GM12801 (cell line): ENCODE results near the gene AKR7A3.

Experiments
- TF ChIP-seq, protein P1 (sequence below): IDR thresholded peaks from one replicate; pipeline ENCODE4 v1.5.1; 2011; ENCODE audit warnings: control low read depth; ENCODE audit not compliant: insufficient read length; ENCODE audit errors: extremely low read depth

Gene AKR7A3

DNA sequence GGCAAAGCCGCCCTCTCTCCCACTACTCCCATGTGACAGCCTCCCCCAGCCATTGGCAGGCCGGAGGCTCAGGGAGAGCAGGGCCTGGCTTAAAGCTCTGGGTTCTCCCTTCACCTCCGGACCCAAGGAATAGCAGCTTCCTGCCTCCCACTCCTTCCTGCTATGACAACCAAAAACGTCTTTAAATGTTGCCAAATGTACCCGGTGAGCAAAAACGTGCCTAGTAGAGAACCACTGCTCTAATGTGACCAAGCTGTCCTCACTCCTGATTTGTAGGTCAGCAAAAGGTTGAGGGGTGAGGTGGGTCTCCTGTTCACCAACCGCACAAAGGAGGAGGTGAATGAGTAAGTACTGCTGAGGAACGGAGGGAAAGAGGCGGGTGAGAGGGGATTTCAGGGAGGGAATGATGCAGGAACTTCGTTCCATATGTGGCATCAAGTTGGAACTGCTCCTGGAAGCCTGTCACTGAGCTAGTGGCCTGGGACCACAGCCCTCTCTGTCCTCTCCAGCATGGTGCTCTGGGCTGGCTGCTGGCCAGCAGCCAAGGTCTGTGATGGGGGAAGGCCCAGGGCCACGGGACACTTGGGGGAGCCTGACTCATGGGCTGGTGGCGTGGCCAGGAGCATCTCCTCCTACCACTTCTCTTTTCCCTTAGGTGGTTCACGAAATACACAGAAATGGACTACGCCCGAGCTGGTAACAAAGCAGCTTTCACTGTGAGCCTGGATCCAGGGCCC, 31.2 kb downstream of the AKR7A3 start:
- TF ChIP-seq, protein P1, sequence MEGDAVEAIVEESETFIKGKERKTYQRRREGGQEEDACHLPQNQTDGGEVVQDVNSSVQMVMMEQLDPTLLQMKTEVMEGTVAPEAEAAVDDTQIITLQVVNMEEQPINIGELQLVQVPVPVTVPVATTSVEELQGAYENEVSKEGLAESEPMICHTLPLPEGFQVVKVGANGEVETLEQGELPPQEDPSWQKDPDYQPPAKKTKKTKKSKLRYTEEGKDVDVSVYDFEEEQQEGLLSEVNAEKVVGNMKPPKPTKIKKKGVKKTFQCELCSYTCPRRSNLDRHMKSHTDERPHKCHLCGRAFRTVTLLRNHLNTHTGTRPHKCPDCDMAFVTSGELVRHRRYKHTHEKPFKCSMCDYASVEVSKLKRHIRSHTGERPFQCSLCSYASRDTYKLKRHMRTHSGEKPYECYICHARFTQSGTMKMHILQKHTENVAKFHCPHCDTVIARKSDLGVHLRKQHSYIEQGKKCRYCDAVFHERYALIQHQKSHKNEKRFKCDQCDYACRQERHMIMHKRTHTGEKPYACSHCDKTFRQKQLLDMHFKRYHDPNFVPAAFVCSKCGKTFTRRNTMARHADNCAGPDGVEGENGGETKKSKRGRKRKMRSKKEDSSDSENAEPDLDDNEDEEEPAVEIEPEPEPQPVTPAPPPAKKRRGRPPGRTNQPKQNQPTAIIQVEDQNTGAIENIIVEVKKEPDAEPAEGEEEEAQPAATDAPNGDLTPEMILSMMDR = no peak

DNA sequence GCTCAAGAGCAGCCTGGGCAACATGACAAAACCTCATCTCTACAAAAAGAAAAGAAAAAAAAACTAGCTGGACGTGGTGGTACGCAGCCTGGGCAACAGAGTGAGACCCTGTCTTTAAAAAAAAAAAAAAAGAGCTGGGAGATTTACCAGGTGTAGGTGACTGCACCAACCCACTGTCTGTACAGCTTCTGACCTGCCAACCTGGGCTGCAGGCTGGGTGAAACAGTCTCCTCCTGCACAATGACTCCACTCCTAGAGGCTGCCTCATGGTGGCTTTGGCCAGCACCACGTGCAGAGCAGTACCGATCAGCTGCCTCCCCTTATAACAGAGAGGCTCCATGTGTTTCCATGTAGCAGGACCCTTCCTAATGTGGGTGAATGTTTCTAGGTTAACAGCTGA, 33.3 kb downstream of the AKR7A3 start:
- TF ChIP-seq, protein P1 = no peak

DNA sequence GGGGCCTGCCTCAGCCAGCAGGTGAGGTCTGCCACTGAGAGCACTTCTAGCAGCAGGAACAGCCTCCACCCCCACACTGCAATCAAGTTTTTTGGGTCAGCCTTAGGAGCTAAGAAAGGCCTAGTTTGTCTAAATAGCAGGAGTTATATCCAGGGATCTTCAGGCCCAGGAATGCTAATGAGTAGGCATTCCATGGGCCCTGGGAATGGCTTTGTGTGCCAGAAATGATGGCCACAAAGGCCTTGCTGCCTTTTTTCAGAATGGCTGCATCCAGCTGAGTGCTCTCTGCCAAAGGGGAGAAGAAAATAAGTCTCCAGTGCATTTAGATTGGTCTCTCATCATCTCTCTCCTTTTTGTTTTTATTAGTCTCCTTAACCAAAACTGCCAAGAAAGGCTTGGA, 34.2 kb downstream of the AKR7A3 start:
- TF ChIP-seq, protein P1 = no peak

DNA sequence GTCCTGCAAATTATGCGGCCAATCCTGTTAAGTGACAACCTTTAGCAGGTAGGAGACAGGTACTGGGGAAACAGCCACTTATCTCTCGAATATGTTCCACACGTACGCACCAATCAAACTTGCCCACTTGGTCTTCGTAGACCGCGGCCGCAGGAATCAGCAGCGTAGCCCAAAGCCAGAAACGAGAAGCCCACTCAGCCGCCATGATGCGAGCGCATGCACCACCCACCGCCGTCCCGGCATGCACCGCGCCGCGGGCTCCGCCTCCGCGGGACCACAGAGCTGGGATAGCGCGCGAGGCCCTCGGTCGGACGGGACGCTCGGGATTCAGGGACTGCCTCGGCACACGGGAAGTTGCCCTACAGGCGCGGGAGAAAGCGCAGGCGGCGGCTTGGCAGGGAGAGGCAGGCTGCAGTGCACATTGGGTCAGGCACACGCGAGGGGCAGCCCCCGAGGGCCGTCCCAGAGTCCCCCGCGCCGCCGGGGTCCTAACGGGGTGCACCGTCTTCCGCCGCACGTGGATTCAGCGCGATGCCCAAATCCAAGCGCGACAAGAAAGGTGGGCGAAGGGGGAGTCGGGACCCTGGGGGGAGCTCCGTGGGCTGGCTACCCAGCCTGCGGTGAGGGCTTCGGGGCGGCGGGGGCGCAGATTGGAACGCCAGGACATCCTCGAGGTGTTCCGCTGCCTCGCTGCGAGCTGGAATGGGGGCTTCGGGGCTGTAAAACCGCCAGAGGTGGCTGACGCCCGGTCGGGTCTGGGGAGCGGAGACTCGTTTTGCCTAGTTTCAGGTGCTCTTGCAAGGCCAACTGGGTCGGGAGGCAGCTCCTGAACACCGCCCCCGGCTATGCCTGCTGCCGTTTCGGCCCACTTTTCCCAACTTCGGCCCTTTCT, 37.0 kb downstream of the AKR7A3 start, which contains the start of the genes EMC1 and MRTO4:
EMC1 (minus strand) TSS at position 220 of the 892 bp plus-strand sequence; CDS start at position 205, 15 bp downstream.
MRTO4 (plus strand) TSS at position 501 of the 892 bp plus-strand sequence; CDS start at position 532, 31 bp downstream.
- TF ChIP-seq, protein P1 = no peak

DNA sequence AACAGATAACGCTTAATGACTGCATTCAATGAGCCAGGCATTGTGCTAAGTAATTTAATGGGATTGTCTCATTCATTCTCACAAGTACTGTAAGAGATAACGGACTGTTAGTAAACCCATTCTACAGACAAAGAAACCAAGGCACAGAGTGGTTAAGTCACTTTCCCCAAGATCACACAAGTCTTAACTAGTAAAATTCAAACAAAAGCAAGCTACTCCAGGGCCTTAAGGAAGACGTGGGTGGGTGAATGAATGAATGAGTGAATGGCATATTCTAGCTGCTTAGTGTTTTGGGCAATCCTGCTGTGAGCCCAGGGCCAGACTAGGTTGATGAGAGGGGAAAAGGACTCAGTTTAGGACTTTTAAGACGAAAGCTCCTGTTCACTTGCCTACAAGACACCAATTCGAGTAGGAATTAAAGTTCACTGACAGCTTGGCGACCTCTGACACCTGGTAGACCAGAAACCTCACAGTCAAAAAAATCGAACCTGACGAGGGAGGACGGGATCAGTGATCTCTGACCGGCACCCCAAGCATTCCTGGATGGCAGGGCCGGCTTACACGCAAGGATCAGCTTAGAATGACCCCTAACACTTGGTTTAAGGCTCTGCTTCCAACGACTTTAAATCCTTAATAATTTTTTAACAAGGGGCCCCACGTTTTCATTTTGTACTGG, 37.8 kb downstream of the AKR7A3 start:
- TF ChIP-seq, protein P1 = no peak

DNA sequence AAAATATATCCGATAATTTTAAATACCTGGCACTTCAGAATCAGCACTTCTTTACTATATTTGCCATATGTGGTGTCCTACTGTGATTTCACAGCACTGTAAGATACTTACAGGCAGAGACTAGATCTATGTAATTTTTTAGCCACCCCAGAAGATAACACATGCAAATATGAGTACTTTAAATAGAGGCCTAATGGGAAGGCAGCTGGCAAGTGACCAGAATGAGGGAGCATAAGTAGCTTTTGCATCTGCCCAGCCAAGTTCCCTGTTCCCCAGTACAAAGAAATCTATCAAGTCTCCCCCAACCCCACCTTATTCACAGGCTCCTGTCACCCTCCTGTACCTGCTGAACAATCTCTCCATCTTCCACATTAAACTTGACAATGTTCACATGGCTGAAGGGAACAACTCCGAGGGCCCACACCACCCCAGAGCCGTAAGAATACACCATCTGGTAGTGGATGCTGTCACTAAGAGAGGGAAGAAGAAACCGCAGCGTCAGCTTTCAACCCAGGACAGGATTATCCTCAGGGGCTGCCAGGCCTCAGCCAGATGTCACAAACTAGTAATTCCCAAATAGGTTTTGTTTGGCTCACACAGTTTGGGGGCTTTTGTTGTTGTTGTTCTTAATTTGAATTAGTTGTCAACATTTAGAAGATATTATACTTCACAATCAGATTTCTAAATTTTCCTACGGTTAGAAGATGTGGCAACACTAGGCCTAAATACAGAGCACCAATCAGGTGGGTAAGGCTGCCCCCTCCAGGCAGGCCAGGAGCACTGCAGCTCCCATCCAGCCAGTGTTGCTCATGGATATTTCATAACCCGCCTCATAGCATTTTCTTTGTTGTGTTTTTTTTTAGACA, 47.7 kb downstream of the AKR7A3 start:
- TF ChIP-seq, protein P1 = no peak
